Stimulated activated CD8-positive, alpha-beta memory T cell treated with anti-CD3 and anti-CD28 coated beads, Interleukin-4, amount 100 ng/mL, for 24 hours (primary cell): ENCODE results near the gene ACTN4.

Source experiments
- DNase-seq: peaks from one replicate; pipeline ENCODE4 v3.0.0-alpha.2; 2020; ENCODE audit warnings: low read depth

The ACTN4 gene

DNA sequence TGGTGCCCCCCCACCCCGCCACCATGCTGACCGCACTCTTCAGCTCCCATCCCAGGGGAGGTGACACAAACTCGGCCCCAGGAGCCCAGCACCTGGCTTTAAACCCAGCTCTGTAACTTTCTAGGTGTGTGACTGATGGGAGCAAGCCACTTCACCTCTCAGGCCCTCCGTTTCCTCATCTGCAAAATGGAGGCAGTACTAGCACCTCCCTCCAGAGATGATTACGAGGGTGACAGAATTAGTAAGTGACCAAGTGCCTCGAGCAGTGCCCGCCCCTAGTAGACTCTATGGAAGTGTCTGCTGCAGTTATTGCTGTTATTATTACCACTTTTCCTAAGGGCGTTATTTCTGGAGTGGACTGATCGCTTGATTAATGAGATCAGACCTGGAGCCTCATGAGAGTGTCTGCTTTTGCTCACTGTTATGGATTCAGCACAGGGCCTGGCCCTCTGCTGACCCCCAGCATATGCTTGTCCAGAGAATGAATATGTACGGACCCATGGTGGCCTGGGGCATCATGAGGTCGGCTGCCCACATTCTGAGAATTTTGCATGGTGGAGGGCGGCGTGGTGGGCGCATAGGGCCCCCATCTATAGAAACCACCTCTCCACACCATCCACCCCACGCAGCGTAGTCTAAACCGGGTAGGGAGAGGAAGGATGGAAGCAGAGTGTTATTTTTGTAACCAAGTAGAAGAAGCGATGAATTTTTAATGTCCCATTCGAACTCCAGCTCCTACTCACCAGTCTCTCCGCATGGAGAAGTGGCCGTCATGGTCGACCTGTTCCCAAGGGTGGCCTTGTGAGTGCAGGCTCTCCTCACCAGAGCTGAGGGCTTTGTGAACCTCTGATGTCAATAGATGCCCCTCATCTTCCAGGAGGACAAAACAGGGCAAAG, 48.6 kb downstream of the ACTN4 start:
- DNase-seq = no peak

DNA sequence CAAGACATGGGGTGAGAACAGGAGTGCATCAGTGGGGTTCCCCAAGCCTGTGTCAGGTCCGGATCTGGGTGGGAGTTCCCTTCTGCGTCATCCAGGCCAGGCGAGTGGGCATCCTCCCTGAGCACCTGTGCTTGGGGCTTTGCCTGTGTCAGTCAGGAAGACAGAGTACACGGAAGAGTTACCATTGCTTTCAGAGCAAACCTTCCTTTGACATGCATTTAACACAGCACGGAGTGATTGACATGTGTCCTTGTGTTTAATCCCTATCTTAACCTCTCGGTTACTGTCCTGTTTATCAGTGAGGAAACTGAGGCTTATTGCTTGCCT, 49.2 kb downstream of the ACTN4 start:
- no peak for DNase-seq

DNA sequence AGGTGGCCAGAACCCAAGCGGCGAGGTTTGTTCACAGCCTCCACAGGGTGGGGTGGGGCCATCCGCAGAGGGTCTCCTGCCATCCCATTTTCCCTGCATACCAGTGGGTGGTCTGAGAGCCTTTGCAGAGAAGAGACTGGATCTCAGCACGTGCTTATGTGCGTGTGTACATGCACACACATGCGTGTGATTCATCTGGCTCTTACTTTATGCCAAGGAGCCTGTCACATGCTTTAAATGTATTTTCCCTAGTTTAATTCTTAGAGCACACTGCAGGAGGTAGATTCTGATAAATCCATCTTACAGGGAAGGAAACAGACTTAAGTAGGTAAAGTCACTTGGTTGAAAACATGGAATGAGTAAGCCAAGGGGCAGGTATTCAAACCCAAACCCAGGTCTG, 49.7 kb downstream of the ACTN4 start:
- DNase-seq = no peak

DNA sequence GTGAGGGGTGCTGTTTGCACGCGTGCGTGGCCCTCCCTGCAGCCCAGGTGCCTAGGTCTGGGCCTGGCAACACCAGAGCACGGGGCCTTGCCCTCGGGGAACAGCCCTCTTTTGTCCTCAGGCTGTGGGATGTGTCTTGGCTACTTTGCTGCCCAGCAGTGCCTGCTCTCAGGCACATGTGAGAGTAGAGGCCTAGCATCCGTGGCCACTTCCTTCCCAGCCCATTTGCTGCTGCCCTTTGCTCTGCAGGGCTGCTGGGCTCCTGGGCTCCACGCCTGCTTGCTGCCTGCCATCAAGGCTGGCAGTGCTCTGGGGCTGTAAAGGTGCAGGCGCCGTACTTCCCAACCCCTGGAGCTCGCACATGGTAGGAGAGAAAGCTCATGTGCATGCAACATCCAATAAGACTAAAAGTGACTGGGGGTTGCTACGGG, 50.2 kb downstream of the ACTN4 start:
- no peak for DNase-seq

DNA sequence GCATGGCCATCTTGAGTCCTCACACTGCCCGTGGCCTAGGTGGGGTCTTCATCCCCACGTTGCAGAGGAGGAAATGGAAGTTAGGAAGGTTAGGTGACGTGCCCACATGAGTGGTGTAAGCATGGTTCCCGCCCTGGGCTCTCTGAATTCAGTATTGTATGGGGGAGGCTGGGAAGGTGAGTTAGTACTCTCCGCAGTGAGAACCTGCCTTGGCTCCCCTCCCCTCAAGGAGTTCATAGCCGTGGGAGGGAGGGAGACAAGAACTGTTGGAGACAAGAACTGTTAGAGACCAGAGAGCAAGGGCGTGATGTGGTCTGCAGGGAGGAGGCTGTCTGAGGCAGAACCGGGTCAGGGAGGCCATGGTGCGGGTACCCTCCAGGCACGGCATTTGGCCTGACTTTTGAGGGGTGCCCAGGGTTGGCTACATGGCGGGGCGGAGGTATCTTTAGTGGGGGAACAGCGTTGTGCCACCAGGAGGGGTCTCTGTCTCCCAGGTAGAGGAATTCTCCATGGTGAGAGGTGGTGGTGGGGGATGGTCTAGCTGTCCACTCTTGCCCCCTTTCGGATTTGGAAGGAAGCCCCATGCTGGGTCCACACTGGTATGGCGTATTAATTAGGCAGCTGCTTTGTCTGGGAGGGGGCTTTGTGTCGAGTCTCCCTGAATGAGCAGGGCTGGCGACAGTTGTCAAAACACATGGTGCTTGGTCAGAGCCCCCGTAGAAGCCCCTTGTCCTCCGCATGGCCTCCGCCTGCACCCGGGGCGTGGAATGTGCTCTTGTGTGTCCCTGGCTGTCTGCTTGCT, 51.0 kb downstream of the ACTN4 start:
- DNase-seq = no peak

DNA sequence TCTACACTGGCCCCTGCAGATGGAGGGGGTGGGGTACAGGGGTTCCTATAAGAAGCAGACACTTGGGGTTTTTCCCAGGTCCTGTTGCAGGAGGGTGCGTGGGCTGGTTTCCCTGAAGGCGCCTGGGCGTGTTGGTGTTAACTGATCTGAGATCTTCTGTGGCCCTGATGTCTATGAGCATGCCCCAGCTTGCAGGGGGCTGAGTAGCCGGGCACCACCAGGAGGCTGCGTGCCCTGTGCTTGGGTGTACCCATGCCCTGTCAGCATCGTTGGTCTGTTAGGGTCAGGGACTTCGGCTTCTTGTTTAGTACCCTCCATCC, 51.5 kb downstream of the ACTN4 start:
- no peak for DNase-seq

DNA sequence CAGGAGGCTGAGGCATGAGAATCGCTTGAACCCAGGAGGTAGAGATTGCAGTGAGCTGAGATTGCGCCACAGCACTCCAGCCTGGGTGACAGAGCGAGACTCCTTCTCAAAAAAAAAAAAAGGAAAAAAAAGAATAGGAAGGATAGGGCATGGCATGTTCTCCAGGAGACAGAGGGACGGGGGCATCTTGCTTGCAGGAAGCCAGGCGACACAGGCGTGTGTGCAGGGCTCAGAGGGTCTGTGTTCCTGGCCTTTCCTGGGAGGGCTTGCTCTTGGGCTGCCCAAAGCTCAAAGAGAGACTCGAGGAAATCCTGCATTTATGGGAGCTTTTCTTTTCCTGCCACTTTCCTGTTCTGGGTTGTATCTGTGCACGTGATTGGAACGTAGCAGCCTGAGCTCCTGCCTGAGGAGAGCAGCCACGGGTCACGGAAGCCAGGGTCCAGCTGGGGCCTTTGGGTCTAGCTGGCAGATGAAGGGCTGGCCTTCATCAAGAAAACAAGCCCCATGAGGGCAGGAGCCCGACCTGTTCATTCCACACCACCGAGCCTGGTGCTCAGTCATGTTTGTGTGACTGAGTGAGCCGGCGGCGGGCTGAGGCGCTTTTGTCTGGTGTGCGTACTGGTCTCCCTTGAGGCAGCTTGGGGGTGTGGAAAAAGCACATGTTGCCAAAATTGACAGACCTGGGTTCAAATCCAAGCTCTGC, 52.3 kb downstream of the ACTN4 start:
- no peak for DNase-seq

DNA sequence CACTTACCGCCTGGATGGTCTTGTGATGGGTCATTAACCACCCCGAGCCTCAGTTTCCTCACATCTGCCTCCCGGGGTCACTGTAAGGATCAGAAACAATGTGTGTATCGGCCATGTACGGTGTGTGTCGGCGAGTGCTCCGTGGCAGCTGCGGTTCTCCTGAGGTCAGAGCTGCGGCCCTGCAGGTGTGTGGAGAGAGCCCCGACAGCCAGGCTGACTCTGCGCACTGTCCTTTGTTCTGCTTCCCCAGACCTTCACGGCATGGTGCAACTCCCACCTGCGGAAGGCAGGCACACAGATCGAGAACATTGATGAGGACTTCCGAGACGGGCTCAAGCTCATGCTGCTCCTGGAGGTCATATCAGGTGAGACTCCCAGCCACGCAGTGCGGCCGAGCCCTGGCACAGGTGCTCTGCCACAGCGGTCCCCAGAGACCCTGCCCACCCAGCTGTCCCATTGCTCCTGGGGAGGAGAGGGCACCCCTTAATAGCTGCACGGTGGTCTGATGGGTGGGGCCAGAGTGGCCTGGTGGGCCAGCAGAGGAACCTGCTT, 53.0 kb downstream of the ACTN4 start:
- no peak for DNase-seq

DNA sequence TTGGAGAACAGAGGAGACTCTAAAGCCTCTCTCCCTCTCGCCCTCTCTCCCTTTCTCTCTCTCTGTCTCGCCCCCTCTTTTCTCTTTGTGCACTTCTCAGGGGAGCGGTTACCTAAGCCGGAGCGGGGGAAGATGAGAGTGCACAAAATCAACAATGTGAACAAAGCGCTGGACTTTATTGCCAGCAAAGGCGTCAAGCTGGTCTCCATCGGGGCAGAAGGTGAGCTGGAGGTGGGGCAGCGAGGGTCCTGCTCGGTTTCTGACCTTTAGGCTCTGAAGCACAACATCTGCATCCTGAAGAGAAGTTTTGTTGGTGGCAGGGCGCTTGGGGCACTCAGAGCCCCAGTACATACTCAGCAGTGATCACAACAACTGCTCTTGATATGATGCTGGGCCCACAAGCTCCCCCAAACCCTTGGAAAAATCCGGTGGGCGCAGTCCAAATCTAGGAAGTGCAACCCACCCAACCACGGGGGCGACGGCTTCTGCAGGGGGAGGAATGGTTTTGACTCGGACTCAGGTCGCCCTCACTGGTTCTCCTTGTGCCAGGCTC, 53.5 kb downstream of the ACTN4 start:
- DNase-seq = no peak

DNA sequence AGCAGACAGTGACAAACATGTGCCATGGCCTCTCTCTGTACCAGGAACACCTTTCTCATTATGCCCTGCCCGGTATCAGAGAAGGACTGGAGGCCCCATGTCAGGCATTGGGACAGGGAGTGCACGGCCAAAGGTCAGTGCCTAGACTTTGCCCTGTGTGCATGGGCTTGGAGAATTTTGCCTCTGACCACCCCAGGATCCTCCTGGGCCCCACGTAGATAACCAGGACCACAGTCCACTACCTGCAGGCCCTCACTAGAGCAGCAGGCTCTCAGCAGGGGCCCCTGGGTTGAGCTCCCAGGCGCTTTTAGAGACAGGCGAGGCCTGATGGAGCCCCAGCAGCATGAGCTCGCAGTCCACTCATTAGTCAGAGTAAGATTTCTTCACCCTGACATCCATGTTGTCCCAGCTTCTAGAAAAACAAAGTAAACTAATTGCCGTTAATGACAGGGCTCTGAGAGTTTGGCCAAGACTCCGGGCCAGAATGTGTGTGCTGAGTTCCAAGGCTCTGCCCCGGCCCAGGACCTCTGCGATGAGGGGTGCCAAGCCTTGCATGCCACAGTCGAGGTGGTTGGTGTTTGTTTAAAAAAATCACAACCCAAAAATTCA, 54.1 kb downstream of the ACTN4 start:
- no peak for DNase-seq

DNA sequence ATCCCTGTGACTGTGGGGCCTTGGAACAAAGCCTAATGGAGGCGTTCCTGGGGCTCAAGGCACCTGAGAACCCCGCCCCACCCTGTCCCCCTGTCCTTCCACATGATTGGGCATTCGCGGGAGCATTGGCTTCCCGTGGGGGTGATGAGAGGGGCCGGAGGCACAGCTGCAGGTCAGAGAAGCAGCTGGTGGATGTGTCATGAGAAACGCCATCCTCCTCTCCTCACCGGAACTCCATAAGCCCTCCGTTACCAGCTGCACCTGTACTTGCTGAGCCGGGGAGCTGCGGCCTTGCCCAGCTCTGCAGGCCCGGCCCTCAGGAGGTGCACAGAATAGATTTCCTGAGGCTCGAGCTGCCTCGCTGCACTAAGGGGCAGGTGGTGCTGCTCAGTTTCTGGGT, 54.8 kb downstream of the ACTN4 start:
- no peak for DNase-seq

DNA sequence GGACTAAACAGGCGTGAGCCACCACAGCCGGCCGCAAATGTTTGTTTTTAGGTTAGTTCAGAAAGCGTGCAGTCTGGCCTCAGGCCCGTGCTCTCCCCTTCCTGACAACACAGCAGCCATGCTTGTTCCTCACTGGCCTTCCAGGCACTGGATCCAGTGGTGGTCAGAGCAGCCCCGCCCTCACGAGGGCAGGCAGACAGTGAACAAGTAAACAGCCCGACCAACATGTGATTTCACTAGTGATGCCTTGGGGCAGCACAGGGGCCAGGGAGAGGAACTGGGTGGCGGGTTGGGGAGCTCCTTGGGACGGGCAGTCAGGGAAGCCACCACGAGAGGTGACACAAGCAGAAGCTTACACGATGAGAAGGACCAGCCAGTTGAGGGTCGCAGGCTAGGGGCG, 56.1 kb downstream of the ACTN4 start:
- DNase-seq = no peak

DNA sequence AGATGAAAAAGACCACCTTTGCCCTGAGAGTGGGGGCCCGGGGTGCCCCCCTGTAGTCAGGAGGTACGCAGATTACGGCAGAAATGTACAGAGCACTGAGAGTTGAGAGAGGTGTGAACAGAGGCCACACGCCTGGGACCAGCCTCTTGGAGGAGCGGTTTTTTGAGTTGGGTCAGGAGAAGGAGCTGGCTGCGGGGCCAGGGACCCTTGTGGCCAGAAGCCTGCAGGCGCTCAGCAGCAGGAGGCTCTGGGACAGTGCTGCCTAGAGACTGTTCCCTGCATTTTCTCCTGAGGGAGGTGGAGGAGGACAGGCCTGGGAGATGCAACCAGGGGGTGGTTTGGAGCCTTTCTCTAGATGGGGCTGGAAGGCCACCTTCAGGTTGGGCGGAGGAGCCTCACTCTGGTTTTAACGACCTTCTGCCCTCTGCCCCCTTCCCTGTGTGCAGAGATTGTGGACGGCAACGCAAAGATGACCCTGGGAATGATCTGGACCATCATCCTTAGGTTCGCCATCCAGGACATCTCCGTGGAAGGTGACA, 57.1 kb downstream of the ACTN4 start:
- no peak for DNase-seq

DNA sequence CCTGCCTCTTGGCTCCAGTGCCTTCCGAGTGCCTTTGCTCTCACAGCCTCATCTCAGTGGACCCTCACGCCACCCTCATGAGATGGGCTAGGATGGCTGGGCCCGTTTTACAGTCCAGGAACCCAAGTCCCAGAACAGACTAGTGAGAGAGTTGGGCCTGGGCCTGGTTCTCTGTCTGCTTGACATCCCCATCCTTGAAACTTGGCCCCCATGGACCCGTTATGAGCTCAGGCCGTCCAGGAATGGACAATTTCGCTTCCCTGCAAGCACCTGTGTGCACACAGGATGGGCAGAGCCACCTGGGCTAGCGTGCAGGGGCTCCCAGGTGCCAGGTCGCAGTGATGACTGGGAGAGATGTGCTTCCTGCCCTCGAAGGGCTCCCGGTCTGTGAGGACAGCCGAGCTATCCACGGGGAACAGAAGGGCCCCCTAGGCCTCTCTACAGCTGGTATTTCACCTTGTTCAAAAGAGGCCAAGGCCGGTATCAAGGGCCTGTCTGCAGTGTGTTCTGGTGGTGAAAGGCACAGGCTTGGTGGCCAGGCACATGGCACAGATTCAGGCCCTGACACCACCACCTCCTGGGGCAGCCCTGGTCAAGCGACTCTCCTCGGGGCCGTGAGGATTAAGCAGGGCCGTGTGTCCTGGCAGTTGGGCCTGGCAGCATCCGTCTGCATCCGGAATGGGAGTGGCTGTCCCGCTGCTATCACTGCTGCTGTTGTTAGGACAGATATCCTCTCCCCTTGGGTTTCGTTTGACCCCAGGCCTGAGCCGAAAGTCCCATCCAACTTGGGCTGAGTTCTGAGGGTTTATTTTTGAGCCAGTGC, 58.0 kb downstream of the ACTN4 start:
- no peak for DNase-seq

DNA sequence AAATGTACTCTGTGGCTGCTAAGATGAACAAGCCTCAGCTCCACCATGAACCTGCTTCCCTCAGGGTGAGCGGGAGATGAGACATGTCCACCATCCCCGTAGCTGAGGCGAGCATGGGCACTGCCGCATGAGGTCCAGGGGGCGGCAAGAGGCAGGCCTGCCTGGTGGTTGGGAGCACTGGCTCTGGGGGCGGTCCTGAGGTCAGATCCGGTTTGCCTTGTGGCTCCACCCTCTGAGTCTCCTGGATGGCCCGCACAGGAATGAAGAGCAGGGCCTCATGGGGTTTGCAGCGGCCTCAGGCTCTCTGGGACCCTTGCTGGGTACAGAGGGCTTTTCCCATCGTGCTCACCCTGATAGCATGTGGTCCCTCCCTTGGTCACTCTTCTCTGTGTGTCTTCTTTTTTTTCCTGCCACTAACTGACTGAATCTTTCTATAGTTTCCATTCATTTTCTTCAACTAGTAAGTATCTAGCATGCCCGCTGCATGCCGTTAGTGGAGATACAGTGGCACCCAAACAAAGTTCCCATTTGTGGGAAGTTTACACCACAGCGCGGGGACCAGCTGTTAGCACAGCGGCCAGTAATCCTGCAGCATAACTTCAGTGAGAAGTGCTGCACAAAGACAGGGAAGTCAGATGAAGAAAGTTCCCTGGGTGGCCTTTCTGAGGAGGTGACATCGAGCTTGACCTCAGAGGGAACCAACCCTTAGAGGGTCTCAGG, 59.5 kb downstream of the ACTN4 start:
- DNase-seq = no peak

DNA sequence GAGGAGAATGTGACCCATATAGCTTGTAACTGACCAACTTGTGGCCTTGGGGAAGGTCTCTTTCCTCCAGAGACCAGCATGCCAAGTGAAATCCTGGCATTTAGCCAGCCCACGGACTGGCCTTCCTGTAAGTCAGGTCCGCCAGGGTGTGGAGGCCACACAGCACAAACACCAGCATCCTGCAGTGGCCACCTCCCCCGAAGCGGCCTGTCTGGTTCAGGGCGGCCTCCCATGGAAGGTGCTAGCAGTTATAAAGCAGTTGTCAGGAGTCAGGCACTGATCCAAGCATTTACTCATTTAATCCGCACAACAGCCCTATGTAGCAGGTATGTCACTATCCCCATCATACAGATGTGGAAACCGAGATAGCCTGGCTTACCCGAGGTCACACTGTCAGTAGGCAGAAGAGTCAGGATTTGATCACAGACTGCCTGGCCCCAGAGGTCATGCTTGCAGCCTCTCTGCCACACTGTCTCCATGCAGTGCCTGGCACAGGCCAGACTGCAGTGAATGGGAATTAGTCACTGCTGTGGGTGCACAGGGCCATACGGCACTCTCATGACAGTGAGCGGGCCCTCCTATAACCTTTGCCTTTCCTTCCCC, 60.2 kb downstream of the ACTN4 start:
- no peak for DNase-seq

DNA sequence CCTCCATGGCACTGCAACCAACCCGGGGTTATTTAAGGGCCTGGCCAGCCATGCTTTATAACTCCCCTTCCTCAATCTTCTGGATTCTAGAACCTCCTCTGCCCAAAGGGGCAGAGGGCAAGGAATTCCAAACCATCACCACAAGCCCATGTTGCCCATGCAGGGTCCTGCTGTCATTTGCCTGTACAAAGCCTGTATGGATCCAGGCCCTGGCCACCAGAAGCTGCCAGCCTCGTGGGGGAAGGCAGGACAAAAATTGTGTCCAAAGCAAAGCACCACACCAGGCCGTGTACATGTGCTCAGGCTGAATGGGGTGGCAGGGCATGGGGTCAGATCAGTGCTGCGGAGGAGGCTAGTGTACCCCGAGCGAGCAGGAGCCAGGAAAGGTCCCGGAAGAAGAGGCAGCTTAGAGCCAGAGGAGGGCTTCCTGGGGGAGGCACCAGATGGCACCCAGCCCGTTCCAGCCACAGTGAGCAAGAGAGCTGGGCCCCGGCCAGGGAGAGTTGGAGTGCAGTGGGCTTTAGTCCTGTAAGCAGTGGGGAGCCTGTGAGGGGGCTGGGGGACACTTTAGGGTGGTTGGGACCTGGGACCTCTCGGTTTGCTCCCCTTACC, 61.1 kb downstream of the ACTN4 start:
- DNase-seq = no peak

DNA sequence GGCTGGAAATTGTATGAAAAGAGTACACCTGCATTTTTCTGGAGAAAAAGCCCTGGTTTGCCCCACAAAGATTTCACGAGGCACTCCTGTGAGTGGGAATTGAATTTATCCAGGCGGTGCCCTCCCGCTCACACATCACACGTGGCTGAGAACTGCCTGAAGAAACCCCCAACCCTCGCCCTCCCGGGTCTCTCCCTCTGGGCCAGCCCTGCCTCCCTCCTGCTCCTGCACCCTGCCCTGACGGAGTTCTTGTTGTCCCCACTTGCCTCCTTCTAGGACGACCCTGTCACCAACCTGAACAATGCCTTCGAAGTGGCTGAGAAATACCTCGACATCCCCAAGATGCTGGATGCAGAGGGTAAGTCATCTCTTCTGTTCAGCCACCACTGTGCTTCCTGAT, 61.7 kb downstream of the ACTN4 start:
- DNase-seq = no peak
